NB4 (cell line): ENCODE data around the gene COX20.

Experiments
- CTCF ChIP-seq: IDR thresholded peaks from one replicate; pipeline ENCODE4 v1.5.1; 2012; ENCODE audit warnings: low read depth, low read length
- MYC ChIP-seq: IDR thresholded peaks from 2 replicates; pipeline ENCODE4 v1.6.1; 2011; ENCODE audit warnings: low read depth, low read length
- POLR2A ChIP-seq: IDR thresholded peaks from 2 replicates; pipeline ENCODE4 v1.6.1; 2011; ENCODE audit warnings: mild to moderate bottlenecking; ENCODE audit not compliant: insufficient read length; ENCODE audit errors: extremely low read depth

GRCh38 chr1:244836584-244836983 is 1.1 kb downstream of the COX20 start:
- no peak for TF ChIP-seq POLR2A
- no peak for TF ChIP-seq CTCF
- TF ChIP-seq MYC = no peak
